NCI-H1694 treated with DMSO at 0.1 percent for 48 hours (cell line): ENCODE results near the gene ETFA.
A peak's percentile ranks its signal among the peaks of the same experiment; 100 is the strongest.

Experiments used
- DNase-seq: peaks from one replicate; lab custom pipeline; 2025; lab: John Stamatoyannopoulos, UW

Gene ETFA

DNA sequence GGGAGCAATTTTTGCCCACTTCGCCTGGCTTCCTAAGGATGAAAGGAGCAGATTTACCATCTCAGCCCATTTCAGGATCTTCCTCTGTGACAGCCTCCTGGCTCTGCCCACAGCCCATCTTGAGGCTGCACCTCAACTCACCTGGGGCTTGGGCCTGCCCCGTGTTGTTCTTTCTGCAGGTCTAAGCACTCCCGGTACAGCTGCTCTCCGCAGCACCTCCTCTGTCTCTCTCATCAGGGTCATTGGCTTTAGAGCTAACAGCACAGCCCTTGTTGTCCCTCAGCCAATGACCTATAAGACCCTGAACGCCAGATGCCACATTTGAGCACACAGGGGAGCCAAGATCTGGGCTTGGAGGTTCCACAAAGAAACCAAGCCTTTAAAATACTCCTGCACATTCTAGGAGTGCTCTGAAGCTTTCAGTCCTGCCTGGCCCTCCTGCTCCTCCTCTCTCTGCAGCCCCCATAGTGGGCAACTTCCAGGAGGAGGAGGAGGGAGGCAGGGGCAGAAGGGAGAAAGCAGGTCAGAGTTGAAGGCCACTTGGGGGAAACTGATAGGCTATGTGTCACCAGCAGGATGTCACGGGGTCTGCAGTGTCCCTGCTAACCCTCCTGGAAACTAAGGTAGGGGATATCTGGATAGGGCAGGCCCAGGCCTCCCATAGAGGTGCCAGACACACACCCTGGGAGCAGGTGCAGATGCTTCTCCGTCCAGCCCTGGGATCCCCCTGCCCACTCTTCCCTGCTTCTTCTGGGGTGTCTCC lies 115.6 kb downstream of the ETFA start:
- DNase-seq = no peak

DNA sequence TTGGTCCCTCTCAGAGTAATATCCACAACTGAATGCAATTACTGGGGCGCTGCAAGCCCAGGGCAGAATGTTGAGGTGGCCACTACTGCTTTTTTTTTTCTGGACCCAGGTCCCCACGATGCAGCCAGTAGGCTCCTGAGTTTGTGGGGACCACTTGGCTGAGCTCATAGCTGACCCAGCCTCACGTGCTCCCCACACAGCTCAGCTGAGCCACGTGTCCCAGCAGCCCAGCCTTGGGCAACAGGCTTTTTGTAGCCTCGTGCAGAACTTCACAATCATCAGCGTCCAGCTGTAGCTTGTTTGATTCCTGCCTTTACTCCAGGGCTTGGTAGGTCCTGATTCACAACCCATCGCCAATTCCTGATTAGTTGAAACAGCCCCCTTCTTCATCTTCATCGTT lies 117.3 kb downstream of the ETFA start:
- DNase-seq = no peak

DNA sequence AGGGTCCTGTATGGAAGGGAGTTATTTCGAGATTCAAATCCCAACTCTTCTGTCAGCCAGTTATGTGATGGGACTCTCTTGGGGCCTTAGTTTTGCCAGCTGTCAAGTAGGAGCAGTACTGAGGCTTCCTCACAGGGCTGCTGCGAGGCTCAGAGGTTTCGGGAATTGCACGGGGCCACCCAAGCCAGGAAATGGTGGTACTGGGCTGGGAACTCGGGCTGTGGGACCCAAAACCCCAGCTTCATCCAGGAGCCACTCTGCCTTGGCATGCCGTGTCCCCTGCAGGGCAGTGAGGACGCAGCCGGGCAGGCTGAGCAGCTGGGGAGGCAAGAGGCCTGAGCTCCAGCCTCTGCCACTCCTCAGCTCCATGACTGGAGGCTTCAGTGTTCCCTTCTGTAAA lies 118.6 kb downstream of the ETFA start:
- DNase-seq = no peak

DNA sequence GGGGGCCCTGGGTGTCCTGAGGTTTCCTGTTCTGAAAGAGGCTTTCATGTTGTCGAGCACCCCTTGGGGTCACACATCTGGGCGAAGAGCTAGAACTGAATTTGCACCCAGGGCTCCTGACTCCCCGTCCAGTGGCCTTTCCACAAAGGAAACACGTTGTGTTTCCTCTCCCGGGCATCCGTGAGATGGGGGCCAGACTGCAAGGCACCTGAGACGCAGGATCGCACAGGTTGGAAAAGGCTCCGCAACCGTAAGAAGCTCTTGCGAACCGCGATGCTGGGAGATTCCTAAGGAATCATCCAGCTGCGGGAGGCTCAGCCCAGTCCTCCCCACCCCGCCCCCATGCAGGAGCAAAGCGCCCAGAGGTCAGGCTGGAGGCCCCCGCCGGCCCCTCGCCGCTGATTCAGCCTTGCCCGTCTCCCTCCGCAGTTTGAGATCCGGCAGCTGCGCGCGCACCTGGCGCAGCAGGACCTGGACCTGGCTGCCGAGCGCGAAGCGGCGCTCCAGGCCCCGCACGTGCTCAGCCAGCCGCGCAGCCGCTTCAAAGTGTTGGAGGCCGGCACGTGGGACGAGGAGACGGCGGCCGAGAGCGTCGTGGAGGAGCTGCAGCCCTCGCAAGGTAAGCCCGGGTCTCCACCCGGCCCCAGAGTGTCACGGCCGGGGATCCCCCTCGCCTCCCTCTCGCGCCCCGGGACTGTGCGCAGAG lies 119.6 kb downstream of the ETFA start:
- DNase-seq = no peak

DNA sequence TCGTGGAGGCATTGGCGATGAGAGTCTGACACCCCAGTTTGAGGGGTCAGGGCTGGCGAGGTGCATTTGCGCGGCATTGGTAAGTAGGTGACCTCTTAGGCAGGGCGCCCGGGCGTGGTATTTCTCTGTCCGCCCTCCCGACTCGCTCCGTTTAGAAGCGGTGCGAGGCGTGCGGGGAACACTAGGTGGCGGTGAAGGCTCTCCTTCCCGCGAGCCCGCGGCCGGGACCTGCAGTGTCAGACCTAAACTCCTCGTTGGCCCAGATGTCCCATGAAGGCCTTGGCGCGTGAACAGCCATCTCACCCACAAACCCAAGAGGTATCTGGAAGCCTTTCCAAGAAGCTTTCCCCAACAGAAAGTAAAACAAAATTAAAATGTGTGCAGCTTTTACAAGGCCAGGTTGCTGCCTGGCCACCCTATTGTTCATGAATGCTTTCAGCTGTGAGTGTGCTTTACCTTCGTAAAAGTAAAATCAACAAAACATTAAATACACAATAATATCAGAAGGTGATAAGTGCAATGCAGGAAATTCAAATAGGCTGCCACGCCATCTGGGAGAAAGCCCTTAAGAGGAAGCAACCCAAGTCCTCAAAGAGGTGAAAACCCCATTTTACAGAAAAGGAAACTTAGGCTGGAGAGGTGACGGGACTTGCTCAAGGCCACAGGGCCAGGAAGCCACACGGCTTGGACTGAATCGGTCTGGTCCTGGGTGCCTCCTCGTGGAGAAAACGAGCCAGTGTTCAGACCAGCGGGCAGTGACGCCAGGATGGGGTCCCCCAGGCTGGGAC lies 120.3 kb downstream of the ETFA start:
- DNase-seq = peak; percentile 37

DNA sequence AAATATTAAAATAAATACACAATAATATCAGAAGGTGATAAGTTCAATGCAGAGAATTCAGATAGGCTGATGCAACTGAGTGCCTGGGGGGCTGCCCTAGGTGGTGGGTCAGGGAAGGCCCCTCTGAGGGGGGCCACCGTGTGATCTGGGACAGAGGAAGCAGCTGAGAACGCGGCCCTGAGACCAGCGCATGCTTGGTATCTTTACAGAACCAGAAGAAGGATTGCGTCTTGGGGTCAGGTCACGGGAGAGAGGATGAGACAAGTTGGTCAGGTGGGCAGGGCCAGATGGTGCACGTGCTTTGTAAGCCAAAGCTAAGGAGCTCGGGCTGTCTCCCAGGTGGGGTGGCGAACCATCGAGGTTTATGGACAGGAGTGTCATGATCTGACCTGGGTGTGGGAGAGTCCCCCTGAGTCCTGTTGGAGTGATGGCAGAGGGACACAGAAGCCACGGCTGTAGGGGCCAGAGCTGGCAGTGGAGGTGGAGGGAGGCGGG lies 121.2 kb downstream of the ETFA start:
- no peak for DNase-seq

DNA sequence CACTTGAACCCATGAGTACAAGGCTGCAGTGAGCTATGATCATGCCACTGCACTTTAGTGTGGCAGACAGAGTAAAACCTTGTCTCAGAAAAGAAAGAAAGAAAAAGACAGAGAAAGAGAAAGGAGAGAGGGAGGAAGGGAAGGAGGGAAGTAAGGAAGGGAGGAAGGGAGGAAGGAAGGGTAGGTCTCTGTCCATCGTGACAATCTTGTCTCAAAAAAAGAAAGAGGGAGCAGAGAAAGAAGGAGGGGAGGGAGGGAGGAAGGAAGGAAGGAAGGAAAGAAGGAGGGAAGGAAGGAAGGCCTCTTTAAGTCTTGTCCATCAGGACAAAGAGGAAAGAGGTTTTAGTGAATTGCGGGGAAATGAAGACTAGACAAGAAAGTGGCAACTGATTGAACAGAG lies 122.2 kb downstream of the ETFA start:
- no peak for DNase-seq

DNA sequence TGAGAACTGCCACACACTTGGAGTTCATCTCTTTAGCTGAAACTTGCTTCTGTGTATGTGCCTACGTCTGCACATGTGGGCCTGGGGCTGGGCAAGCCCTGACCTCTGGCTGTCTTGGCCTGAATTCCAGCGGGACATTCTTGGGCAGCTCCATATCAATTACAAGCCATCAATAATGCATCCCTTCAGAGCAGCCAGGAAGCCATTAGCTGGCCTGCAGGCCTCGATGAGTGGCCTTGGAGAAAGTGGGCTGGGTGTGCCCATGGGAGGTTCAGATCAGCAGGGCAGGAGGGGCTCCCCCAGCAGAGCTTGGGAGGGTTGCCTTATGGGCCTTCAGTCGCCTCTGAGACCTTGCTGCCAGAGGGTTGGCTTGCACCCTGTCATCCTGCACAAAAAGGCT lies 124.1 kb downstream of the ETFA start:
- DNase-seq = no peak

DNA sequence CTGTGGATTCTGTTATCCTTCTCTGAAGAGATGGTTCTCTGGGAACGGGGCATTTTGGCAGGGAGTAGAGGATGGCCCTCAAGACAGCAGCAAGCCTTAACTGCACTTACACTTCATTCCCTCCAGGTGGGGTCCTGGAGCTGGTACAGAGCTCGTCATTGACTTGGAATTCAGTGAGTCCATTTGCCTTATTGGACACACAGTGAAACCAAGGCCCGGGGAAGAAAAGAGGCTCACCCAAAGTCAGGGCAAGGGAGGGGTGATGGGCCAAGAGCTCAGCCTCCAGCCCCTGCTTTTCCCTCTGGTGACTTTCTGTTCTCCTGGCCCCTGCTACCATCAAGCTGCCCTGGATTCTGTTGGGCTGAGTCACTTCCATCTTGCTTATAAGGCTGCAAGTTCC lies 125.6 kb downstream of the ETFA start:
- DNase-seq = peak; percentile 3

DNA sequence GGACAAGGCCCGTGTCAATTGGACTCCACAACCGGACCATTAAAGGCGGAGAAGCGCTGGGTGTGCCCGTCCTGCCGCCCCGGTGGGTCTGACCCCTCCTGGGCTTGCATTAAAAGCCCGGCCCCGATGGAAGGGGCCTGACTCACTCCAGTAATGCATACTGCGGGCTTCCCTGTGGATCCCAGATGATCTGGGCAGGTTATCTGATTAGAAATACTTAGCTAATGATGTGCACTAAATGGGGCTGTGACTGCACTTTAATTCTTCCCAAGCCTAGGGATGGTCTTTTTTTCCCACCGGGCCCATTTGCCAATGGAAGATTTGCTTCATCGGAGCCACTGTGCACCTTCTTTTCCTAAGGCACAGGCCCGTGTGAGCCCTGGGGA lies 126.6 kb downstream of the ETFA start:
- DNase-seq = peak; percentile 20

DNA sequence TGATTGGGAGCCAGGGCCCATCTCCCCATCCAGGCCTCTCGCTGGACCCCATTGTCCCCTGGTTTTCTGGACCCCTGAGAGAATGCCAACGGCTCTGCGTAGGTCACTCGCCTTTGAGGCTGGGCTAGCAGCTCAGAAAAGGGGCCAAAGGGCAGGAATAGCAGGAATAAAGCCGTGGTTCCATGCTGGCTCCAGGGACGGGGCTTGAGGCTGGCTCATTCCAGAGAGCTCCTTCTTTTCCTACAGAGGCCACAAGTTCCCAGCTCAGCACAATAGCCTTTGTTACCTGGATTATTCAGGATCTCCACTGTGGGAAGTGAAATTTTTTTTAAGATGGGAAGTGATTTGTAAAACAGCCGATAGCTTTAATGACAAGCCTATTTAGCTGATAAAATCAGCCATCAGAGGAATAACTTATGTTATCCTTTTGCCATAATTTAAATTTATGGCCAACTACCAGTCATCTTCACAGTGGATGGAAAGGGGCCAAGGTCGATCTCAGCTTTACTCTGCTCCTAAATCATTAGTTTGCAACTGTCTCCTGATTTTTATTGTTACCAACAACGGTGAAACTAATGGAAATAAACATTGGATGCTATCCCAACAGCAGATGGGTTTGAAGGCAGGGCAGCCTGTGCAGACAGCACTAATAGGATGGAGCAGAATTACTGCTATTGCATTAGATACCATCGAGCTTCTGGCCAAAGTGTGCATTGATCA lies 127.2 kb downstream of the ETFA start:
- DNase-seq = peak; percentile 71

DNA sequence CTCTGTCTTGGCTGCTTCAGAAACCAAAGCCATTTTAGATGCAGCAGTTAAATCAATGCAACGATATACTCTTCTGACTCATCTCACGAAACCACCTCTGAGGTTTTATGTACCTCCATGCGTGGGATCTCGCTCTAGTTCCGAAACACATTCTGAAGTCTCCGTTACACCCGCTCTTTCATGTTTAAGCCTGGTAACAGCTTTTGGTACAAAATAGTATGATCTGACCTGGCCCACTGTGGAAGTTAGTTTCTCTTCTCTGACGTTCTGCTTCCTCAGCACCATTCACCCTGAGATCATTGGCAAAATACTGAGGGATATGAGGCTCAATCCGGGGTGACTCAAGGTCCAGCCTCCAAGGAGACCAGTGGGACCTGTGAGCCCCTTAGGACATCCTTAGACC lies 129.6 kb downstream of the ETFA start:
- no peak for DNase-seq

DNA sequence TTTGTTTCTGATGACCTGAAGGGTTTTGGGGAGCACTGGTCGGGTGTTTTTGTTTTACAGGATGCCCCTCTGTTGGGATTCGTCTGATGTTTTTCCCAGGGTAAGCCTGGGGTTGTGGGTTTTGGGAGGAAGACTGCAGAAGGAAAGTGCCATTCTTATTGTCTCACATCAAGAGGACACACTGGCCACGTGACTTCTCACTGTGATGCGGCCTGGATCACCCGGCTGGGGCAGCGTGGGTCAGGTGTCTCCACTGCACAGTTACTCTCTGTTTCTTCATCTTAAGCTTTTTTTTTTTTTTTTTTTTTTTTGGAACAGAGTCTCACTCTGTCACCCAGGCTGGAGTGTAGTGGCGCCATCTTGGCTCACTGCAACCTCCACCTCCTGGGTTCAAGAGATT lies 130.9 kb downstream of the ETFA start:
- no peak for DNase-seq

DNA sequence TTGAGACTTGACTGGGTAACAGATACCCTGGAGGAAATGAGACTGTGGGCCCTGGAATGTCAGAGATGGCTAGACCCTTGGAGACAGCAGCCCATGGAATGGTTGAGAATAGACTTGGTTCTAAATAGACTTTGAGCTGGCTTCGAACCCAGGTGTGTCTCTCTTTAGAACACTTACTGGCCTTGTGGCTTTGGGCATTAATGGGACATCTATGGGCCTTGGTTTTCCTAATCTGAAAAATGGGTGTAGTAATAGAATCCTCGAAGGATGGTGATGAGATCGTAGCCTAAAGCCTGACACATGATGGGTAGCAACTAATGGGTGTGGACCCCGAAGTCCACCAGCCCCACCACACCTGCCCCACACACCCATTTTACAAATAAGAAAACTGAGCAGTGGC lies 132.2 kb downstream of the ETFA start:
- no peak for DNase-seq

DNA sequence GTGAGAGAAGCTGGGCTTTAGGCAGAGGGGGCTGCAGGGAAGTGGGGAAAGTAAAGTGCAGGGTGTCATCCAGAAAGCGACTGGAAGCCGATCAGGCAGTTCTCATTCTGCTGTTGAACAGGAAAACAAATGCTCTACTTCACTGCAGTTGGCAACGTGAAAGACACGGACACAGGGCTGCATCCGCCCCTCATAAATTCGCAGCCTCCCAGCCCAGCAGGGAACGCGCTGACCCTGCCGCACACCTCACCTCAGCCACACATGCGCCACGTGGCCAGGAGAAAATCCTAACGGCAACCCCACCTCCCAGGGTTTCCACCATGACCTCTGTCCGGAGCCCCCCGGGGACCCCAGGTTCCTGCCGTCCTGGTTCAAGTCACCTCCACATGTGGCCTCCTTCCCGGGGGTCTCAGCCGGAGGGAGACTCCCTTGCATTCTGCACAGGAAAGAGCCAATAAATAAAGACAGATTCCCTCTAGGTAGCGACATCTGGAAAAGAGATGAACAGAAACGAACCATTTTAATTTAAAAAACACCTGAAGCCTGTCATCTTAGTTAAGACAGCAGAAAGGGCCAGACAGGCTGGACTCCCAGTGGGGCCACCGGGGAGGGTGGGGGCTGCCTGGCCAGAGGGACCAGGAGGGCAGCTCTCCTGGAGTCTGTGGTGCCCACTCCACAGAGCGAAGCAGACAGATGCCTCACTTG lies 132.8 kb downstream of the ETFA start:
- DNase-seq = no peak

DNA sequence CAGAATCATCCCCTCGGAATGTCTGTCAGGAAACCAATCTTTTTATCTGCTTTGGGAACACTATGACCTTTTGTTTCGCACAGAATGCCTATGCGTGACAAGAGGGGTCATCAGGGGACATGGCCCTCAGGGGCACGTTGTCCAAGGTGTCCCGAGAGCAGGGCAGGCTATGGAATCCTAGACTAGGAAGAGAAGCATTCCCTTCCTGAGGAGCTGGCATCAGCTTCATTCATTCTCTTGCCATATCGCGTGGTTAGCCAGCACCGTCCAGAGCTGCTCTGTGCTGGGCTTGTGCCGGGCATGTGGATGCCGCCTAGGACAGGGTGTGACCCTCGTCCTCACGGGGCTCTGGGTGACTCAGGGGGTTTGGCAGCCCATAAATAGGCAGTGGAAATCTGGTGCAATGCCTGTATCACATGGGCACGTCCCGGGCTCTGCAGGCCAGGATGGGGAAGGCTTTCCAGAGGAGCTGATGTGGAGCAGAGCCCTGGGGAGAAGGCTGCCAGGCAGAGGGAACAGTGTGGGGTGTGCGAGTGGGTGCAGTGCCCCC lies 133.7 kb downstream of the ETFA start:
- DNase-seq = no peak

DNA sequence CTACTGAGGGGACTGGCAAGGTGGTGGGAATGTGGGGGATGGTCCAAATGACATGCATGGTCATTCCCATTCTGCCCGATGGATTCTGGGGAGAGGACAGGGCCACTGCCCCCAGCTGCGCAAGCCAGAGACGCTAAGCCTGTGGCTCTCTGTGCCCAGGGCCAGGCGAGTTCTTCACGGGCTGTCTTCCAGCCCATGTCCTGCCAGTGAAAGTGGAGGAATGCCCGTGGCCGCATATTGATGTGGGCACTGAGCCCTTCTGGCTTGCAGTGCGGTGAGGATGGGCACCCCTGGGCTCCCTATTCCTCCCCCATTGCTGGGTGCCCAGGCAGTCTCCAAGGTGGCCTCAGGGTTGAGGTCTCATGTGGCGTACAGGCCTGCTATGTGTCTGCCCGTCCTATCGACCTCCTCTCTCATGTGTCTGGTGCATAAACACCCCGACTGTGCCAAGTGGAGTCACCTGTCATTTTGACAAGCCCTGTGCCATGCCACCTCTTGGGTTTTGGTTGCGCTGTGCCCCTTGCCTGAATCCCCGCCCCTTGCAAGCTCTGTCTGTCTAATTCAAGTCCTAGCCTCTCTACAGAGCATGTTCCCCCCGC lies 134.7 kb downstream of the ETFA start:
- DNase-seq = no peak

DNA sequence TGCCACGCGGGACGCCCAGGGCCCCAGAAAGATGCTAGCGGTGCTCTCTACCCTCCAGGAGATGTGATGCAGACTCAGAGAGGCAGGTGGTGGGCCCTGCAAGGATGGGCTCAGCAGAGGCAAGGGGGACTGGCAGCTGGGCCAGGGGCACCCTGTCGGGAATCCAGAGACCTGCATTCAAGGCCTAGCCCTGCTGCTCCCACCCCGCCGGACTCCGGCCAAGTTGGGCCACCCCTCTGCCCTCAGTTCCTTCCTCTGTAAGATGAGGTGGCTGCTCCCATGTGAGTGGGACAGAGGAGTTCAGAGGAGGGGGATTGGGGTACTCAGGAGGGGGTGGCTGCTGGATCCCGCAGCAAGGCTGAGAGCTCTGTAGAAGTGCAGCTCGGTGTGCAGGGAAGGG lies 135.2 kb downstream of the ETFA start:
- DNase-seq = no peak

DNA sequence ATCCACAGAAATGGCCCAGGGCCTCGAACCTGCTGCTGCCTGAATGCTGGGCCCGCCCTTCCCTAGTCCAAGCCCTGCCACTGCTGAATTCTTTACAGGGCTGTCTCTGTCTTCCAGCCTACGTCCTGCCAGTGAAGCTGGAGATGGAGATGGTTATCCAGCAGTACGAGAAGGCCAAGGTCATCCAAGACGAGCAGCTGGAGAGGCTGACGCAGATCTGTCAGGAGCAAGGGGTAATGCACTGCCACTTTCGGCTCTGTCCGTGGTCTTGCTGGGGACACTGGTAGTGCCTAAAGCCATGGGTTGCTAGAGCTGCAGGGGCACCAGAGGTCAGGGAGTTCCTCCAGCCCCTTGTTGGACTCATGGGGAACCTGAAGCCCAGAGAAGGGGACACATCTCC lies 135.8 kb downstream of the ETFA start:
- DNase-seq = no peak

DNA sequence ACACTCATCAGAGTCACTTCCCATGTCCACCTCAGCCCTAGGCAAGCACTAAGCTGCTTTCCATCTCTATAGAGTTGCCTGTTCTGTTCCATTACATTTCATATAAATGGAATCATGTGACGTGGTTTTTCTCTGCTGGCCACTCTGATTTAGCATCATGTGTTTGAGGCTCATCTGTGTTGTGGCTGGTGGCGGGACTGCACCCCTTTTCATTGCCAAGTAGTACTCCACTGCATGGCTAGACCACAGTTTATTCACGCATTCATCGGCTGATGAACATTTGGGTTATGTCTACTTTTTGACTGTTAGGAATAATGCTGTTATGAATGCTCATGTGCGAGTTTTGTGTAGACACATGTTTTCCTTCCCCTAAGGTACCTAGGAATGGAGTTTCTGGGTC lies 136.6 kb downstream of the ETFA start:
- no peak for DNase-seq

DNA sequence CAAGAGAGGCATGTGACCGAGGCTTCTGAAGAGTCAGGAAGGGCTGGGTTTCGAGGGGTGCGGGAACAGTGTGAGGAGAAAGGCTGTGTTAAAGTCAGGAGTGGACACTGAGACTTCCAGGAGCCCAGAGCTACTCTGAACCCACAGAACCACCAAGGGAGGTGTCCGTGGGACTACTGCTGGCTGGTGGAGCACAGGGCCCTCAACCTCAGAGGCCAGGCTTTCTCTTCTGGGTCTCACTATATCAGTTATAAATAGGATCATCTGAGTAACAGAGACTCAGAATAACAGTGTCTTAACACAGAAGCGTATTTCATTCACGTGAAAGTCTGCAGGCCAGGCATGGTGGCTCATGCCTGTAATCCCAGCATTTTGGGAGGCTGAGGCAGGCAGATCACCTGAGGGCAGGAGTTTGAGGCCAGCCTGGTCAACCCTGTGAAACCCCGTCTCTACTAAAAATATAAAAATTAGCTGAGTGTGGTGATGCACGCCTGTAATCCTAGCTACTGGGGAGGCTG lies 137.9 kb downstream of the ETFA start:
- DNase-seq = no peak
